GM13977 (cell line): Measurements from ENCODE around the gene RSPO1.

Source experiments
- DNase-seq: peaks from one replicate; pipeline ENCODE4 v3.0.0; 2012; ENCODE audit warnings: low spot score
- in situ Hi-C: fragments of 300-500 bp; cut with MboI; formaldehyde crosslinking; loops from one replicate; pipeline ENCODE4 v1.12.0; 2022; ENCODE audit warnings: low sequenced_read_pairs, low pct_unique_long_range_greater_than_20kb, mixed read lengths, inconsistent platforms; ENCODE audit not compliant: unreplicated experiment
- TF ChIP-seq, protein P1 (sequence below): IDR thresholded peaks from 2 replicates; pipeline ENCODE4 v1.5.1; 2012; ENCODE audit warnings: mild to moderate bottlenecking, control low read depth; ENCODE audit not compliant: insufficient read depth; ENCODE audit errors: extremely low read depth, missing control alignments

RSPO1 gene

GRCh38 chr1:37651803-37652202, 17.1 kb upstream of the RSPO1 start:
- DNase-seq = no peak
- TF ChIP-seq, protein P1, sequence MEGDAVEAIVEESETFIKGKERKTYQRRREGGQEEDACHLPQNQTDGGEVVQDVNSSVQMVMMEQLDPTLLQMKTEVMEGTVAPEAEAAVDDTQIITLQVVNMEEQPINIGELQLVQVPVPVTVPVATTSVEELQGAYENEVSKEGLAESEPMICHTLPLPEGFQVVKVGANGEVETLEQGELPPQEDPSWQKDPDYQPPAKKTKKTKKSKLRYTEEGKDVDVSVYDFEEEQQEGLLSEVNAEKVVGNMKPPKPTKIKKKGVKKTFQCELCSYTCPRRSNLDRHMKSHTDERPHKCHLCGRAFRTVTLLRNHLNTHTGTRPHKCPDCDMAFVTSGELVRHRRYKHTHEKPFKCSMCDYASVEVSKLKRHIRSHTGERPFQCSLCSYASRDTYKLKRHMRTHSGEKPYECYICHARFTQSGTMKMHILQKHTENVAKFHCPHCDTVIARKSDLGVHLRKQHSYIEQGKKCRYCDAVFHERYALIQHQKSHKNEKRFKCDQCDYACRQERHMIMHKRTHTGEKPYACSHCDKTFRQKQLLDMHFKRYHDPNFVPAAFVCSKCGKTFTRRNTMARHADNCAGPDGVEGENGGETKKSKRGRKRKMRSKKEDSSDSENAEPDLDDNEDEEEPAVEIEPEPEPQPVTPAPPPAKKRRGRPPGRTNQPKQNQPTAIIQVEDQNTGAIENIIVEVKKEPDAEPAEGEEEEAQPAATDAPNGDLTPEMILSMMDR = no peak
- in situ Hi-C loops = no loop called here

DNA sequence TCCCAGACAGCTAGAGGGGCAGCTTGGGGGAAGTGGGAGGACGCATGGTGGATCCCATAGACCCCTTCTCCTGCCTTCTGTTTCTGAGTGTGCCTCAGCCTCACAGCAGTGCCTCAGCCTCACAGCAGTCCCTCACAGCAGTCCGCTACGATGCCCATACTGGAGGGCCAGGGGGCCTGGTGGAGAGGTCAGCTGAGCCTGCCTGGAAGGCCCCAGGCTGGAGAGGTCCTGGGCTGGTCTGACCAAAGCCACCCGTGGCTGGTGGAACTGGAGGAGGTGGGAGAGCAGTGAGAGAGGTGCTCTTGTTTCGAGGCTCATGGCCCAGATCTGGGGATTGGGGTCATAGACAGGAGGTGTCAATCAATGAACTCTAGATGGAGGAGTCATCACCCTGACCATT, 16.0 kb upstream of the RSPO1 start:
- DNase-seq = no peak
- TF ChIP-seq, protein P1 = no peak
- in situ Hi-C loops = no loop called here

DNA sequence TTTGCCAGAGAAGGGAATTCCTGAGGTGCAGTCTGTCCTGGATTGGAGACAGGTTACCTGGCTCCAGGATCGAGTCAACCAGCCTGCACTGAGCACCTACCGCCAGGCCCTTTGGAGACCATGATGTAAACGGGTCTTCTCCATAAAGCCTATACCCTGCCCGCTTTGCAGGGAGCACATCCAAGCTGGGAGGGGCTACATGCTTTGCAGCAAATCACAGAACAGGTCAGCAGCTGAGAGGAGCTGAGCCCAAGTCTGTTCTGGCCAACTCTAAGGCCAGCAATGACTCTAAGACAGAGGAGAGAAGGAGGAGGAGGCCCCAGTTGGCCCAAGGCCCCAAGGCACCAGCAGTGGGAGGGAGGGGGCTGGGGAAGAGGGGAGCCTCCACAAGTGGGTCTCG, 15.5 kb upstream of the RSPO1 start:
- TF ChIP-seq, protein P1 = no peak
- in situ Hi-C loops = no loop called here
- no peak for DNase-seq

DNA sequence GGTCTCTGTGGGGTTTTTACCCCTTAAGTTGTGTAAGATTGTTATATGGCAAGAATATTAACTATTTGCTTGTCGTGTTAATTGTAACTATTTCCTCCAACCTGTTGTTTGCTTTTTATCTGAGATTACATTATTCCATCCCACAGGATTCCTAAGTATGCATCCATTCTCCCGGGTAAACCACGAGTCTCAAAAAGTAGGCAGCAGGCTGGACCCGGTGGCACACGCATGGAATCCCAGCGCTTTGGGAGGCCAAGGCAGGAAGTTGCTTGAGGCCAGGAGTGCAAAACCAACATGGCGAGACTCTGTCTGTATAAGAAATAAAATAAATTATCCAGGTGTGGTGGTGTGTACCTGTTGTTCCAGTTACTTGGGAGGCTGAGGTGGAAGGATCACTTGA, 12.6 kb upstream of the RSPO1 start:
- TF ChIP-seq, protein P1 = no peak
- in situ Hi-C loops = no loop called here
- DNase-seq = no peak

DNA sequence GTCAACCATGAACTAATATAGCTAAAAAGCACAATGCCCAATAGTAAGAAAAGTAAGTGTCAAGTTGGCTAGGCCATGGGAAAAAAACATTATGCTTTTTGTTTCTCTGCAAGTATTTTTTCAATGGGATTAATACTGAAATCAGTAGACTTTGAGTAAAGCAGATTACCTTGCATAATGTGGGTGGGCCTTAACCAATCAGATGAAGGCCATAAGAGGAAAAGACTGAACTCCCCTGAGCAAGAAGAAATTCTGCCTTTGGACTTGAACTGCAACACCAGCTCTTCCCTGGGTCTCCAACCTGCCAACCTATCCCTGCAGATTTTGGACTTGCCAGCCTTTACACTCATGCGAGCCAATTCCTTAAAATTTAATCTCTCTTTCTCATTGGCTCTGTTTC, 6.4 kb upstream of the RSPO1 start:
- TF ChIP-seq, protein P1 = no peak
- DNase-seq = no peak

GRCh38 chr1:37636435-37636834, 1.7 kb upstream of the RSPO1 start:
- in situ Hi-C loops = no loop called here
- no peak for DNase-seq
- TF ChIP-seq, protein P1 = no peak

More for the DNA sequence above, 6.4 kb upstream of the RSPO1 start:
- in situ Hi-C loops = no loop called here

DNA sequence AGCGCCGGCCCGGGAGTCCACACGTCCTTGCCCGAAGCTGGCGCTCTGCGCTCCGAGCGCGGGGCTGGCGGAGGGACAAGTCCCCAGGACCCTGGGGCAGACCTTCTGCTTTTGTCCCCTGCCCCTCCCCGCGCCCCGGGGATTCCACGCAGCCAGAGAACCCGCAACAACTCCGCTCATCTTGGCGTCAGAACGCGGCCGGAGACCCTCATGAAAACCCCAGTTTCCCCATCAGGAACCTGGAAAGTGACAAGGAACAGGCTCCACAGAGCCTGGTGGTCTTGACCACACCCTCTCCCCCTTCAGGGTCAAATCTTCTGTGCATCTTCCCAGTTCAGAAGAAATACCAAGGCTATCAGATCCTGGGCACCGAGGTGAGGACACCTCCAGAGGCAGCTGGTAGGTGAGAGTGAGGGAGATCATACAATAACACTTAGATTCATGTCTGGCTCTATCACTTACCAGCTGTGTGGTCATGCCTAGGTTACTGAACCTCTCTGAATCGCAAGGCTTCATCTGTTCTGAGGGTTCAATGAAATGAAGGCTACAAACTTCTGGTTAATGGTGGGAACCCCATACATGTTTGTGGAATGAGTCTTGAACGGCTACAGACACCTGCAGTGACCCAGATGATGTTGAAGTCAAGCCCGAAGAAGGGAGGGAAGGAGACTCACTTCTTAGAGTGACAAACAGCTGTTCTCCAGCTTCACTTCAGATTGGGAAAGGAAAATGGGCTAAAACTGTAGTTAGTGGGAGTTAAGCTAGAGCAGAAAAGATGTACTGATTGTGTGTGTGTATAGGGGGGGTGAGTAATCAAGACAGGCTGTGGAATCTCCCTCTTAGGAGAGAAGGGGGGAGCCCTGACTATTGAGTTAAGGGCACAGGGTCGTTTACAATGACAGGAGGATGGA, 555 bp upstream of the RSPO1 start:
- TF ChIP-seq, protein P1 = no peak
- in situ Hi-C loops = no loop called here

More for the DNA sequence above, 555 bp upstream of the RSPO1 start:
- DNase-seq = no peak
